Peyer's patch (tissue), 4 donors: ENCODE data around the gene C20orf144.

Experiments
- POLR2A ChIP-seq, 2 donors: fragments of 450-650 bp; IDR thresholded peaks; one replicate each; pipeline ENCODE4 v1.5.1; 2017; ENCODE audit warnings: antibody characterized with exemption in 2 of 2, mild to moderate bottlenecking in 2 of 2, moderate library complexity in 2 of 2
- TF ChIP-seq, protein P1 (sequence below), 6 experiments: fragments of 450-650 bp in 4 of 6; fragments of 200-600 bp in 2 of 6; sonication (generic) in 1 of 6; IDR thresholded peaks; one replicate each; pipeline ENCODE4 v1.5.1; 2017 to 2019; ENCODE audit warnings: antibody characterized with exemption in 6 of 6, mild to moderate bottlenecking in 3 of 6, moderate library complexity in 1 of 6

DNA sequence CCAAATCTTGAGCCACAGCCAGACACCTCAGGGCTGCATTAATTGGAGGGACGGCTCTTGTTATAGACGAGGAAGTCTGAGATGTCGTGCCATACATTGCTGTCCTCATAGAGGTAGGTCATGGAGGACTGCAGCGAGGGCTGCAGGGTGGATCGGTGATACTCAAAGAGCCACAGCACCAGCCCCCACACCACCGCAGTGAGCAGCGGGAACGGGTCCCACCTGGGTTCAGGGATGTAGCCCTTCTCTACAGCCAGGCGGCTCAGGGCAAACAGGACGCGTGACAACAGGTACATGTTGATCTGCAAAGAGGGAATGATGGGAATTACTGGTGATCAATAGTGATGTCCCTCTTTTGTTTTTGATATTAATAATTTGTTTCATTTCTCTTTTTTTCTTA, 45.5 kb downstream of the C20orf144 start:
- TF ChIP-seq, protein P1, sequence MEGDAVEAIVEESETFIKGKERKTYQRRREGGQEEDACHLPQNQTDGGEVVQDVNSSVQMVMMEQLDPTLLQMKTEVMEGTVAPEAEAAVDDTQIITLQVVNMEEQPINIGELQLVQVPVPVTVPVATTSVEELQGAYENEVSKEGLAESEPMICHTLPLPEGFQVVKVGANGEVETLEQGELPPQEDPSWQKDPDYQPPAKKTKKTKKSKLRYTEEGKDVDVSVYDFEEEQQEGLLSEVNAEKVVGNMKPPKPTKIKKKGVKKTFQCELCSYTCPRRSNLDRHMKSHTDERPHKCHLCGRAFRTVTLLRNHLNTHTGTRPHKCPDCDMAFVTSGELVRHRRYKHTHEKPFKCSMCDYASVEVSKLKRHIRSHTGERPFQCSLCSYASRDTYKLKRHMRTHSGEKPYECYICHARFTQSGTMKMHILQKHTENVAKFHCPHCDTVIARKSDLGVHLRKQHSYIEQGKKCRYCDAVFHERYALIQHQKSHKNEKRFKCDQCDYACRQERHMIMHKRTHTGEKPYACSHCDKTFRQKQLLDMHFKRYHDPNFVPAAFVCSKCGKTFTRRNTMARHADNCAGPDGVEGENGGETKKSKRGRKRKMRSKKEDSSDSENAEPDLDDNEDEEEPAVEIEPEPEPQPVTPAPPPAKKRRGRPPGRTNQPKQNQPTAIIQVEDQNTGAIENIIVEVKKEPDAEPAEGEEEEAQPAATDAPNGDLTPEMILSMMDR (IDR thresholded peaks at IDR 0.05): no peak
- no peak for TF ChIP-seq POLR2A (IDR thresholded peaks at IDR 0.05)
